ENCODE measurements around the gene MED31. TPM values are rescaled to one million over a fixed set of nuclear protein-coding genes. Genes with fewer than 3 reads are reported as not detected.

The MED31 gene
- total and polyA plus RNA-seq, 2 donors (not counting 3 experiments of a cell fraction or from before 2014, with no cell fraction given), result 13.7 to 29.4 TPM

- Histone ChIP-seq H3K9me3 (replicated peaks; ENCODE audit: control insufficient read depth, insufficient read depth, low read length) (no peaks in the 10 kb centered on the region), H3K4me1 (ENCODE audit: control insufficient read depth, extremely low read depth, insufficient read depth, low read length) (no peaks in the 10 kb centered on the region), H3K36me3 (ENCODE audit: control insufficient read depth in 2 of 2, extremely low read depth in 1 of 2, insufficient read depth in 2 of 2, low read length in 2 of 2) (no peaks in the 10 kb centered on the region), H3K9ac (replicated peaks; ENCODE audit: extremely low read depth, insufficient read depth, low read length) (no peak overlapping the region), H3K79me2 (ENCODE audit: control insufficient read depth, insufficient read depth, low read length) (no peaks in the 10 kb centered on the region), H3K27me3 (ENCODE audit: control insufficient read depth in 2 of 2, insufficient read depth in 2 of 2, low read length in 2 of 2) (peaks cover 3 to 7% of the 10 kb centered on the region in 2 experiments), H3K4me3 (replicated peaks in 1 of 3; ENCODE audit: insufficient read depth in 1 of 3, low read depth in 1 of 3, low read length in 3 of 3) (no peak overlapping the region), H4K20me1 (replicated peaks; ENCODE audit: control insufficient read depth, extremely low read depth, insufficient read depth, low read length) (no peaks in the 10 kb centered on the region), H2AFZ (ENCODE audit: low read depth, low read length) (no peak overlapping the region), H3K4me2 (ENCODE audit: insufficient read depth, low read length) (no peak overlapping the region), H3K9me1 (replicated peaks; ENCODE audit: control insufficient read depth, extremely low read depth, insufficient read depth, low read length) (no peaks in the 10 kb centered on the region), H3K27ac (ENCODE audit: insufficient read depth, low read depth, low read length) (no peak overlapping the region)
- TF ChIP-seq GATA2 (IDR thresholded peaks at IDR 0.05; ENCODE audit: insufficient read depth, insufficient read length, low read depth, low read length) (no peak), EZH2 (IDR thresholded peaks at IDR 0.05; ENCODE audit: borderline replicate concordance, low read depth, low read length, severe bottlenecking) (no peak), MYC (IDR thresholded peaks at IDR 0.05; ENCODE audit: low read depth, low read length) (no peak), FOS (IDR thresholded peaks at IDR 0.05; ENCODE audit: borderline replicate concordance, insufficient read depth, low read length) (no peak), POLR2AphosphoS5 (IDR thresholded peaks at IDR 0.05; ENCODE audit: insufficient read depth, low read depth, low read length) (no peak), POLR2A (IDR thresholded peaks at IDR 0.05; ENCODE audit: low read depth, low read length) (no peak), JUN (IDR thresholded peaks at IDR 0.05; ENCODE audit: borderline replicate concordance, insufficient read depth, insufficient read length, low read depth) (no peak), MAX (IDR thresholded peaks at IDR 0.05; ENCODE audit: insufficient read depth, insufficient read length) (no peak)
- TF ChIP-seq, protein P1, sequence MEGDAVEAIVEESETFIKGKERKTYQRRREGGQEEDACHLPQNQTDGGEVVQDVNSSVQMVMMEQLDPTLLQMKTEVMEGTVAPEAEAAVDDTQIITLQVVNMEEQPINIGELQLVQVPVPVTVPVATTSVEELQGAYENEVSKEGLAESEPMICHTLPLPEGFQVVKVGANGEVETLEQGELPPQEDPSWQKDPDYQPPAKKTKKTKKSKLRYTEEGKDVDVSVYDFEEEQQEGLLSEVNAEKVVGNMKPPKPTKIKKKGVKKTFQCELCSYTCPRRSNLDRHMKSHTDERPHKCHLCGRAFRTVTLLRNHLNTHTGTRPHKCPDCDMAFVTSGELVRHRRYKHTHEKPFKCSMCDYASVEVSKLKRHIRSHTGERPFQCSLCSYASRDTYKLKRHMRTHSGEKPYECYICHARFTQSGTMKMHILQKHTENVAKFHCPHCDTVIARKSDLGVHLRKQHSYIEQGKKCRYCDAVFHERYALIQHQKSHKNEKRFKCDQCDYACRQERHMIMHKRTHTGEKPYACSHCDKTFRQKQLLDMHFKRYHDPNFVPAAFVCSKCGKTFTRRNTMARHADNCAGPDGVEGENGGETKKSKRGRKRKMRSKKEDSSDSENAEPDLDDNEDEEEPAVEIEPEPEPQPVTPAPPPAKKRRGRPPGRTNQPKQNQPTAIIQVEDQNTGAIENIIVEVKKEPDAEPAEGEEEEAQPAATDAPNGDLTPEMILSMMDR (IDR thresholded peaks at IDR 0.05; ENCODE audit: extremely low read depth in 1 of 2, insufficient read depth in 1 of 2, low read depth in 1 of 2, low read length in 2 of 2), result no peak
- no TSS peak for BruUV-seq (replicated peaks)
- POLR2A ChIA-PET, result no interaction called here
- DNase-seq (ENCODE audit: low read depth, low spot score) (no peak), FAIRE-seq (no peak)
- dilution Hi-C loops (cut with MboI; ENCODE audit: extremely low pct_ligation_motif_present, low sequenced_read_pairs), result no loop called here
- intact Hi-C loops (cut with micrococcal nuclease), result loop anchor here (1.0 to 5.0 kb wide), 6 partner anchors 36 to 338 kb away; no protein-coding TSS in a partner anchor
- CTCF ChIA-PET, result interaction anchor here (0.6 to 5.3 kb wide), 27 partner anchors 9 to 511 kb away, joined by 3 to 61 read pairs (median 4); partner anchors contain the start of genes C17orf100, MED31 and SLC13A5
These were observed 15.2 kb upstream of the MED31 start for GRCh38 chr17:6666557-6666956.

Data from endothelial cell of umbilical vein (primary cell).